Measurements from ENCODE around the gene DHDDS. TPM values are rescaled to one million over a fixed set of nuclear protein-coding genes. Genes with fewer than 3 reads are reported as not detected.

The DHDDS gene
- total and polyA plus RNA-seq, 2 of the 13 experiments (the other 11 are each of a cell fraction or from before 2014, with no cell fraction given): 18.9 to 28.3 TPM

DNA sequence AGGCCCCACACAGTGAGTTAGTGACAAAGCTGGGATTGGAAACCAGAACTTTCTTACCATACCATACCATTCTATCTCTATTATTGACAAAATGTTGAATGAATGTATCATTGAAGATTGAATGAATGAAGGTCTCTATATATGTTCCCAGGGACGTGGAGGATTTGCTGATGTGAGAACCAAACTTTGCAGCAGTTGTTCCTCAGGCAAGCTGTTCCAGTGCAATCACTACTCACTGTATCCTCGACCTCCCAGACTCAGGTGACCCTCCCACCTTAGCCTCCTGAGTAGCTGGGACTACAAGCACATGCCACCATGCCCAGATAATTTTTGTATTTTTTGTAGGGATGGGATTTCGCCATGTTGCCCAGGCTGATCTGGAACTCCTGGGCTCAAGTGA lies 33.1 kb upstream of the DHDDS start:
- TF ChIP-seq, protein P1, sequence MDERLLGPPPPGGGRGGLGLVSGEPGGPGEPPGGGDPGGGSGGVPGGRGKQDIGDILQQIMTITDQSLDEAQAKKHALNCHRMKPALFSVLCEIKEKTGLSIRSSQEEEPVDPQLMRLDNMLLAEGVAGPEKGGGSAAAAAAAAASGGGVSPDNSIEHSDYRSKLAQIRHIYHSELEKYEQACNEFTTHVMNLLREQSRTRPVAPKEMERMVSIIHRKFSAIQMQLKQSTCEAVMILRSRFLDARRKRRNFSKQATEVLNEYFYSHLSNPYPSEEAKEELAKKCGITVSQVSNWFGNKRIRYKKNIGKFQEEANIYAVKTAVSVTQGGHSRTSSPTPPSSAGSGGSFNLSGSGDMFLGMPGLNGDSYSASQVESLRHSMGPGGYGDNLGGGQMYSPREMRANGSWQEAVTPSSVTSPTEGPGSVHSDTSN (CRISPR knock-in tag; IDR thresholded peaks at IDR 0.05): no peak
- TF ChIP-seq, protein P2, sequence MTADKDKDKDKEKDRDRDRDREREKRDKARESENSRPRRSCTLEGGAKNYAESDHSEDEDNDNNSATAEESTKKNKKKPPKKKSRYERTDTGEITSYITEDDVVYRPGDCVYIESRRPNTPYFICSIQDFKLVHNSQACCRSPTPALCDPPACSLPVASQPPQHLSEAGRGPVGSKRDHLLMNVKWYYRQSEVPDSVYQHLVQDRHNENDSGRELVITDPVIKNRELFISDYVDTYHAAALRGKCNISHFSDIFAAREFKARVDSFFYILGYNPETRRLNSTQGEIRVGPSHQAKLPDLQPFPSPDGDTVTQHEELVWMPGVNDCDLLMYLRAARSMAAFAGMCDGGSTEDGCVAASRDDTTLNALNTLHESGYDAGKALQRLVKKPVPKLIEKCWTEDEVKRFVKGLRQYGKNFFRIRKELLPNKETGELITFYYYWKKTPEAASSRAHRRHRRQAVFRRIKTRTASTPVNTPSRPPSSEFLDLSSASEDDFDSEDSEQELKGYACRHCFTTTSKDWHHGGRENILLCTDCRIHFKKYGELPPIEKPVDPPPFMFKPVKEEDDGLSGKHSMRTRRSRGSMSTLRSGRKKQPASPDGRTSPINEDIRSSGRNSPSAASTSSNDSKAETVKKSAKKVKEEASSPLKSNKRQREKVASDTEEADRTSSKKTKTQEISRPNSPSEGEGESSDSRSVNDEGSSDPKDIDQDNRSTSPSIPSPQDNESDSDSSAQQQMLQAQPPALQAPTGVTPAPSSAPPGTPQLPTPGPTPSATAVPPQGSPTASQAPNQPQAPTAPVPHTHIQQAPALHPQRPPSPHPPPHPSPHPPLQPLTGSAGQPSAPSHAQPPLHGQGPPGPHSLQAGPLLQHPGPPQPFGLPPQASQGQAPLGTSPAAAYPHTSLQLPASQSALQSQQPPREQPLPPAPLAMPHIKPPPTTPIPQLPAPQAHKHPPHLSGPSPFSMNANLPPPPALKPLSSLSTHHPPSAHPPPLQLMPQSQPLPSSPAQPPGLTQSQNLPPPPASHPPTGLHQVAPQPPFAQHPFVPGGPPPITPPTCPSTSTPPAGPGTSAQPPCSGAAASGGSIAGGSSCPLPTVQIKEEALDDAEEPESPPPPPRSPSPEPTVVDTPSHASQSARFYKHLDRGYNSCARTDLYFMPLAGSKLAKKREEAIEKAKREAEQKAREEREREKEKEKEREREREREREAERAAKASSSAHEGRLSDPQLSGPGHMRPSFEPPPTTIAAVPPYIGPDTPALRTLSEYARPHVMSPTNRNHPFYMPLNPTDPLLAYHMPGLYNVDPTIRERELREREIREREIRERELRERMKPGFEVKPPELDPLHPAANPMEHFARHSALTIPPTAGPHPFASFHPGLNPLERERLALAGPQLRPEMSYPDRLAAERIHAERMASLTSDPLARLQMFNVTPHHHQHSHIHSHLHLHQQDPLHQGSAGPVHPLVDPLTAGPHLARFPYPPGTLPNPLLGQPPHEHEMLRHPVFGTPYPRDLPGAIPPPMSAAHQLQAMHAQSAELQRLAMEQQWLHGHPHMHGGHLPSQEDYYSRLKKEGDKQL (CRISPR knock-in tag; IDR thresholded peaks at IDR 0.05; ENCODE audit: low read depth): no peak
- intact Hi-C loops (cut with micrococcal nuclease; ENCODE audit: unreplicated experiment): no loop called here
- WGBS (ENCODE audit: low lambda C conversion rate): 17% methylated on average over 3 of the region's 3 CpGs
- no peak overlapping the region for H3K27ac ChIP-seq (ENCODE audit: extremely low read length, insufficient read depth, low read length)
- H3K4me3 ChIP-seq (replicated peaks in 1 of 3; ENCODE audit: insufficient read depth in 1 of 3, low read depth in 2 of 3, low read length in 3 of 3): no peak overlapping the region
- BruUV-seq (replicated peaks): no TSS peak
- ChIA-PET POLR2A (no interaction called here), CTCF (ENCODE audit: low intra/inter-chr PET ratio, low total read pairs) (no interaction called here)
- H3K27me3 ChIP-seq (ENCODE audit: control insufficient read depth in 1 of 2, insufficient read depth in 2 of 2, low read length in 2 of 2): no peaks in the 10 kb centered on the region; a peak in 1 of 5 replicates
- H3K4me2 ChIP-seq (ENCODE audit: low read depth, low read length): no peak overlapping the region
- in situ Hi-C loops (cut with HindIII; ENCODE audit: extremely low pct_ligation_motif_present, low pct_unique_long_range_greater_than_20kb): no loop called here
- H3K4me1 ChIP-seq (ENCODE audit: insufficient read depth, low read length): 0 out of 2 replicates have a peak, but pooled peaks cover 5% of the 10 kb centered on the region
- no peak overlapping the region for H2AFZ ChIP-seq (ENCODE audit: low read length)
- no peak overlapping the region for H3K9ac ChIP-seq (ENCODE audit: insufficient read depth, low read depth, low read length)
- H4K20me1 ChIP-seq (ENCODE audit: insufficient read depth, low read length): no peaks in the 10 kb centered on the region
- H3K79me2 ChIP-seq (ENCODE audit: insufficient read depth, low read length): no peaks in the 10 kb centered on the region
- no peaks in the 10 kb centered on the region for H3K9me3 ChIP-seq (ENCODE audit: low read length)
- FAIRE-seq (no peak), DNase-seq (ENCODE audit: low spot score) (no peak), ATAC-seq (no peak)
- no peaks in the 10 kb centered on the region for H3K36me3 ChIP-seq (replicated peaks in 1 of 2; ENCODE audit: control insufficient read depth in 1 of 2, insufficient read depth in 2 of 2, low read length in 2 of 2)
